ENCODE measurements around the gene SLIT3. TPM values are rescaled to one million over a fixed set of nuclear protein-coding genes. Genes with fewer than 3 reads are reported as not detected.

Gene SLIT3
- total RNA-seq, 2 experiments from 2014 or later, result 1.8 to 2.1 TPM

DNA sequence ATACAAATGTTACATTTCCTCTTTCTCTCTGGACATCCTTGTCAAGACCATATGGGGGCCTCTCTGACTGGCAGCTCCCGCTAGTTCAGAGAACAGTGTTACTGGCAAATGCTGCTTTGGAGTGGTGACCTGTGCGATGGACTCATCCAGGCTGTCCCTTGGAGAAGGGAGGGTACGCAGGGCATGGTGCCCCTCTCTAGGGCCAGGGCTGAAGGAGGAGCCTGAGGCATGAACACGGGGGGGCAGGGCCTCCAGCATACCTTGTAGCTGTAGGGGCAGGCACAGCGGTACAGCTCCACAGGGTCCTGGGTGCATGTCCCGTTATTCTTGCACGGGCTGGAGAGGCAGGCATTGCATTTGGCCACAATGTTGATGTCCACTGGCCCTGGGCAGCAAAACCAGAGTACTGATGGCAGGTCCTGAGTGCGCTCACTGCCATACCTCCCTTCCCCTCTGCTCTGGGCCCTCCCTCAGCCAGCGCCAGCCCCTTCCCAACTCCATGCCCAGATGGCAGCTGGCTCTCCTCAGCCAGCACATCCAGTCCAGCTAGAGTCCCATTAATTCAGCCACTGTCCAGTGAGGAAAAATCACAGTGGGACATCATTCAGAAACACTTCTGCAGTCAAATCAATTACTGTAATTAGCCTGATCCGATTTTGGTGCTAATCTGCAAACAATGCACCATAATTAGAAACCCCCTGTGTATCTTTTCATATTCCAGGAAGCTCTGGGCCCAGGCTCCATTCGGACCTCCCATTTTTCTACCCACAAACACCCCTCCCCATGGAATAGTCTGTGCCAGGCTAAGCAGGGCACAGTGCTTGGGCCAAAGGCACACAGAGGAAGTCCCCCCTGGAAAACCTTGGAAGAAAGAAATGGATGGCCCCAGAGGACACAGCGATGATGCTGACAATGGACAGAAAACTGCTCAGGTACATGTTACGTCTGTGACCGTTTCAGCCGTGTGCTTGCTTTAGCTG lies 592.9 kb downstream of the SLIT3 start:
- Mint-ChIP-seq H3K27me3 (peaks cover 1% of the 10 kb centered on the region), H3K27ac (no peak overlapping the region), H3K4me3 (no peak overlapping the region), H3K36me3 (no peaks in the 10 kb centered on the region), H3K4me1 (ENCODE audit: low read depth) (no peaks in the 10 kb centered on the region), H3K9me3 (no peaks in the 10 kb centered on the region)
- no peak for DNase-seq
- CTCF ChIA-PET, result interaction anchor here (1.0 to 2.6 kb wide), 3 partner anchors 10 to 280 kb away, joined by 3 to 8 read pairs (median 3); no protein-coding TSS in a partner anchor
- intact Hi-C loops (cut with micrococcal nuclease), result loop anchor here (10.0 kb wide), 1 partner anchor 237 kb away; no protein-coding TSS in a partner anchor
- POLR2A ChIA-PET, result no interaction called here

DNA sequence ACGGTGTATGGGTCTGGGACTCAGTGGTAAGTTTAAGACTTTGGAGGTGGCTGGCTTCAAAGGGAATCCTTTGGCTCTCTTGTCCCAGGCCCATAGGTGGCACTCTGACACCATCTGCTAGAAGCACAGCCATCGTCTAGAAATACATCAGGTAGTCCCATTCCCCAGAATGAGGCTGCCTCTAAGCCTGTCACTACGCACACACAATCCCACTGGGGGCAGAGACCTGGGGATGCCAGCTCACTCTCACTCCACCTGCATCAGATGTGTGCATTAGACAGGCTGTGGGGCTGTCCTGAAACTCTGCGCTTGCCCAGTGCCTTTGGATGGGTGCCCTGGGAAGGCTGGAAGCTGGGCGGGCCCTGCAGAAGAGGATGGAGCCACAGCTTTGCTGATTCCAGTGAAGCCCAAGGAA lies 594.3 kb downstream of the SLIT3 start:
- intact Hi-C loops (cut with micrococcal nuclease), result loop anchor here (1.0 to 10.0 kb wide), 2 partner anchors 238 to 596 kb away; no protein-coding TSS in a partner anchor

DNA sequence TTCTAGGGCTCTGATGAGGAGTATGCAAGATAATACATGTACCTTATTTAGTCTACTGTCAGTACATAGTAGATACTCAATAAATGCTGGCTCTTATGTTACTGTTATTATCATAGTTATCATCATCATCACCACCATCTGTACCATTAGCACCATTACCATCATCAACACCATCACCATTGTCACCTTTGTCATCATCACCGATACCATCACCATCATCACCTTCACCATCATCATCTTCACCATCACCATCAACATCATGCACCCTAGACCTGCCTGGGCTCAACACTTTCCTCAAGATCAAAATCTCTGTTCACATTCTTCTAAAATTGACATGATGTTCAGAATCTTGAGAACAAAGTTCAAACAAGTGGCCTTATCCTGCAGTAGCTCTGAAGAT lies 595.6 kb downstream of the SLIT3 start:
- peaks cover 1% of the 10 kb centered on the region for H3K27me3 Mint-ChIP-seq
- ChIA-PET POLR2A (no interaction called here), CTCF (interaction anchor here (1.2 to 2.6 kb wide), 3 partner anchors 43 to 241 kb away, joined by 3 to 8 read pairs (median 3); no protein-coding TSS in a partner anchor)
- no peaks in the 10 kb centered on the region for H3K4me1 Mint-ChIP-seq (ENCODE audit: low read depth)
- H3K36me3 Mint-ChIP-seq, result no peaks in the 10 kb centered on the region
- no peaks in the 10 kb centered on the region for H3K9me3 Mint-ChIP-seq
- no peak overlapping the region for H3K27ac Mint-ChIP-seq
- DNase-seq, result no peak
- H3K4me3 Mint-ChIP-seq, result no peak overlapping the region
- intact Hi-C loops (cut with micrococcal nuclease), result loop anchor here (10.0 kb wide), 1 partner anchor 239 kb away; no protein-coding TSS in a partner anchor

More for the DNA sequence above, 594.3 kb downstream of the SLIT3 start:
- H3K9me3 Mint-ChIP-seq, result no peaks in the 10 kb centered on the region
- no peaks in the 10 kb centered on the region for H3K4me1 Mint-ChIP-seq (ENCODE audit: low read depth)
- H3K4me3 Mint-ChIP-seq, result no peak overlapping the region
- ChIA-PET CTCF (interaction anchor here (0.6 to 2.6 kb wide), 9 partner anchors 9 to 874 kb away, joined by 3 to 8 read pairs (median 4); no protein-coding TSS in a partner anchor), POLR2A (no interaction called here)
- H3K27ac Mint-ChIP-seq, result no peak overlapping the region
- H3K36me3 Mint-ChIP-seq, result no peaks in the 10 kb centered on the region
- DNase-seq, result peak; percentile 49
- peaks cover 1% of the 10 kb centered on the region for H3K27me3 Mint-ChIP-seq

DNA sequence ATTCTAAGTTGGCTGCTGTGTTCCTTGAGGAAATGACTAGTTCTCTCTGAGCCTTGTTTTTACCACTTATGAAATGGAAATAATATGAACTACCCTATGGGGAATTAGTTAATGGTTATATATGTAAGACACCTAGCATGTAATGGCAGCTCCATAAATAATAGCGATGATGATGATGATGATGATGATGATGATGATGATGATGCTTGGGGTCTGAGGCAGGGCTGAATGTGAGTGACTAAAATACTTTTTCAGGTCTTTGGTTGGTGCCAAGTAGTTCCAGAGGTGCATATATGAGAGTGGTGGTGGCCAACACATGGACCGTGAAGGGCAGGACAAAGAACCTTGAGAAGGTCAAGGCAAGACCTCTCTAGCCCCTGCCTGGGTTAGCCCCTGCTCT lies 598.4 kb downstream of the SLIT3 start:
- H3K9me3 Mint-ChIP-seq, result no peaks in the 10 kb centered on the region
- no peaks in the 10 kb centered on the region for H3K4me1 Mint-ChIP-seq (ENCODE audit: low read depth)
- no peaks in the 10 kb centered on the region for H3K36me3 Mint-ChIP-seq
- no peak for DNase-seq
- H3K4me3 Mint-ChIP-seq, result no peak overlapping the region
- CTCF ChIA-PET, result no interaction called here
- intact Hi-C loops (cut with micrococcal nuclease), result loop anchor here (10.0 kb wide), 1 partner anchor 242 kb away; no protein-coding TSS in a partner anchor
- no peak overlapping the region for H3K27ac Mint-ChIP-seq
- H3K27me3 Mint-ChIP-seq, result peaks cover 1% of the 10 kb centered on the region
- POLR2A ChIA-PET, result no interaction called here

DNA sequence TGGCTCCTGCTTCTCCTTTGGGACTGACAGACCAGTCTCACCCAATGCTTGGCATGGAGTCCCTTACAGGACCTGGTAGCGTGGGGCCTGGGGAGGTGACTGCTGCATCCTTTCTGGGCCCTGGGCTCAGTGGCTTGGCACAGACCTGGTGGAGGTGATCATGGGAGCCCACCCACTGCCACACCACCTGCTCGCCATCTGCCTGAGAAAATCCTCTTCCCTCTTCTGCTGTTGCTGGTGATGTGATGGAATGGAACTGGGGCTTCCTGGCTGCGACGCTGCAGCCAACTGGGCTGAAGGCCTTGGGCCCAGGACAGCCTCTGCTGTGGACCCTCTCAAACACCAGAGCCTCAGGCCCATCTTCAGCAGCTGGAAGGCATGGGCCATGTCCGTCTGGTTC lies 599.3 kb downstream of the SLIT3 start:
- DNase-seq, result no peak
- H3K27me3 Mint-ChIP-seq, result peaks cover 4% of the 10 kb centered on the region
- ChIA-PET CTCF (no interaction called here), POLR2A (no interaction called here)
- H3K4me3 Mint-ChIP-seq, result no peak overlapping the region
- intact Hi-C loops (cut with micrococcal nuclease), result loop anchor here (10.0 kb wide), 1 partner anchor 243 kb away; no protein-coding TSS in a partner anchor
- H3K27ac Mint-ChIP-seq, result no peak overlapping the region
- no peaks in the 10 kb centered on the region for H3K36me3 Mint-ChIP-seq
- no peaks in the 10 kb centered on the region for H3K9me3 Mint-ChIP-seq
- no peaks in the 10 kb centered on the region for H3K4me1 Mint-ChIP-seq (ENCODE audit: low read depth)

DNA sequence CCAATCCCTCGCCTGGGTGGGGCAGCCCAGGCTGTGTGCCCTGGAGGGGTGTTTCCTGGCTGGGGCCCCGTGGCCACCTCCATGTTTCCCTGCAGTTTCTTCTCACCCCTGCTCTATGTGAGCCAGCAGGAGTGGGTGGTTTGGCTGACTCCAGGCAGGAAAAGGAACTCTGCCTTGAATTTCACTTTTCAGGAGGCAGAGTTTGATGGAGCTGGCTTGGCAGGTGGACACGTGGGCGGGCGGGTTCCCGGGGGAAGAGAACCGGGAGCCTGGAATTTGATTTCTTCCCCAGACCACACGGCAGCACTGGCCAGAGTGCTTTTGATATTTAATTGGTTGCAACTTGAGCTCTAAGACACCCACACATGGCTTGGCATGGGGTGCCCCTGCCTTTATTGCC lies 601.9 kb downstream of the SLIT3 start:
- no peaks in the 10 kb centered on the region for H3K4me1 Mint-ChIP-seq (ENCODE audit: low read depth)
- H3K9me3 Mint-ChIP-seq, result no peaks in the 10 kb centered on the region
- DNase-seq, result no peak
- H3K36me3 Mint-ChIP-seq, result no peaks in the 10 kb centered on the region
- CTCF ChIA-PET, result no interaction called here
- H3K27me3 Mint-ChIP-seq, result peaks cover 3% of the 10 kb centered on the region
- H3K27ac Mint-ChIP-seq, result no peak overlapping the region
- no peak overlapping the region for H3K4me3 Mint-ChIP-seq
- intact Hi-C loops (cut with micrococcal nuclease), result no loop called here
- POLR2A ChIA-PET, result no interaction called here

DNA sequence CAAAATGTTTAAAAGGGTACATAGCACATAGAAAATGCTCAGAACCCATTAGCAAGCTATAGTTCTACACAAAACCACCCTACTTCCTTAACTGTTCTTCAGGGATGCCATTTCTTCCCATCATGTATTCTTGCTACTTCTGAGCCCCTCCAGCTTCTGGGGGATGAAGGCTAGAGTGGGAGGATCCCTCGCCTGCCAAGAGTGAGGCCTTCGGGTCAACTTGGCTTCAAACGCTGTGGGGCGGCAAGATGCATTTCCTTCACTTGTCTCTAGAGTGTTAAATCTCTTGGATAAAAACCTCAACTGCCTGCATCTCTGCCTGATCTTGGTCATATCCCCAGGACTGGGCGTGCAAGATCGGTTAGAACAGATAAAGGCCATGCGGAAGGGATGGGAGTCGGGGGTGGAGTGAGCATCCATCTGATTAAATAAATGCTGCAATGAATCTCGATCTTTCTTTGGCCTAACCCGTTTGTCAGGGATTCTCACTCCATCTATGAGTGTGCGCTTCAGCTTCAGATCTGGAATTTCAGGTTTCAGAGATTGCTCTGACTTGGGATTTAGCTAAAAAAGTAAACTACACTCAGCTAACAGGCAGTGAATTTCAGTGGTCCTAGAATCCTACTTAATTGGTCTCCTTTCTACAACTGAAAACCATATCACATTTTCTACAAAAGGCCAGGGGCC lies 603.8 kb downstream of the SLIT3 start:
- Mint-ChIP-seq H3K4me3 (no peak overlapping the region), H3K27me3 (peaks cover 7% of the 10 kb centered on the region), H3K36me3 (no peaks in the 10 kb centered on the region), H3K4me1 (ENCODE audit: low read depth) (no peaks in the 10 kb centered on the region), H3K27ac (no peak overlapping the region), H3K9me3 (no peaks in the 10 kb centered on the region)
- CTCF ChIA-PET, result interaction anchor here (0.6 kb wide), 1 partner anchor 10 kb away, joined by 3 read pairs; no protein-coding TSS in a partner anchor
- POLR2A ChIA-PET, result no interaction called here
- intact Hi-C loops (cut with micrococcal nuclease), result no loop called here
- no peak for DNase-seq

DNA sequence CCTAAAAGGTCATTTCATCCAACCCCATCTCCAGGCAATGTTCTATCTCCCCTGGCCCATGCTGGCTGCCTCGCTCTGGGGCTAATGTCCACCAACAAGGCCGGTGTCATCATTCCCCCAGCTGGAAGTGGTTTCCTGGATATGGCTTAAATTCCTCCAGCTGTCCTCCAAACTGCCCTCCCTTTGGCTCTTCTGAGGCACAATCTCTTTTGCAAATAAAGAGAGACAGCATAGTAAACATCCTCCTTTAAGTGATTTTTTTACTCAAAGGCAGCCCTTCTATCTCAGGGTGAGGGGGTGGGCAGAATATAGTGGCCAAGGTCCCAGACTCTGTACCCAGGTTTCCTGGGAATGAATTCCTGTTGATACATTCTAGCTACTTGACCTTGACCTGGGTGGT lies 604.3 kb downstream of the SLIT3 start:
- no peak overlapping the region for H3K27ac Mint-ChIP-seq
- ChIA-PET CTCF (no interaction called here), POLR2A (no interaction called here)
- no peaks in the 10 kb centered on the region for H3K36me3 Mint-ChIP-seq
- no peak overlapping the region for H3K4me3 Mint-ChIP-seq
- intact Hi-C loops (cut with micrococcal nuclease), result no loop called here
- no peaks in the 10 kb centered on the region for H3K9me3 Mint-ChIP-seq
- peaks cover 7% of the 10 kb centered on the region for H3K27me3 Mint-ChIP-seq
- H3K4me1 Mint-ChIP-seq (ENCODE audit: low read depth), result no peaks in the 10 kb centered on the region
- DNase-seq, result no peak

DNA sequence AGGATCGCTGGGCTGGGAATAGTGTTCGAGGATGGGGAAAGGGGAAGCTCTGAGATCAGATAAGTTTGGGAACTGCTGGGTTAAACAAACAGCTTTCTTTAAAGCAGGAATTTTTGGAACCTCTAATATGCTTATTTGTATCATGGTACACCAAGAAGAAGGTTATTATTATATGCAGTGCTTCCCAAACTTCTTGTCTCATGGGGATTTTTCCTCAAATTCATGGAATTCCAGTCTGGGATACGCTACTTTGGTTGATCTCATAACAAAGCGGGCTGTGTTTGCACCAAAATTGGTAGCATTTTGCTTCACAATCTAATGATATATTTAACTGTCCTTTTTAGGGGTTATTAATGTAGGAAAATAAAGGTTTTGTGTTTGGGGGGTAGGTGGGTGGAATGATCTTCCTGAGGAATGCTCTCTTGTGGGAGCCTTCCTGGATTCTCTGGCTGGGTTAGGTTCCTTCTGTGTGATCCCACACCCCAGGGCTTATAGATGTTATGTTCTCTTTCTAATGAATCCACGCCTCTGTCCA lies 605.6 kb downstream of the SLIT3 start:
- no peak for DNase-seq
- no peak overlapping the region for H3K4me3 Mint-ChIP-seq
- H3K4me1 Mint-ChIP-seq (ENCODE audit: low read depth), result no peaks in the 10 kb centered on the region
- H3K36me3 Mint-ChIP-seq, result no peaks in the 10 kb centered on the region
- POLR2A ChIA-PET, result no interaction called here
- H3K27ac Mint-ChIP-seq, result no peak overlapping the region
- CTCF ChIA-PET, result no interaction called here
- intact Hi-C loops (cut with micrococcal nuclease), result no loop called here
- no peaks in the 10 kb centered on the region for H3K9me3 Mint-ChIP-seq
- peaks cover 7% of the 10 kb centered on the region for H3K27me3 Mint-ChIP-seq

DNA sequence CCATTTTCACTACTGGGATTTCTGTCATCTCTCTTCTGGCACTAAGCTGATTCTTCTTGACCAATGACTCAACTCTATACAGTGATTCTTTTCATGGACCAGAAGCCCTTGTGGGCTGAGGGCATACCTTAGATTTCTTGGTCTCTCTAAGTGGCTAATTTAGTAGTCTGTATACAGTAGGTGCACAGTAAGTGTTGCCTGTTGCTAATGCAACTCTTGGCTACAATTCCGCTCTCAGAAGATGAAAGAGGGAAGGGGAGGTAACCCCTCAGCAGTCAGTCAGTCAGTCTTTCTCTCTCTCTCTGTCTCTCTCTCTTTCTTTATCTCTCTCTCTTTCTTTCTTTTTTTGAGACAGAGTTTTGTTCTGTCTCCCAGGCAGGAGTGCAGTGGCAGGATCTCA lies 606.6 kb downstream of the SLIT3 start:
- intact Hi-C loops (cut with micrococcal nuclease), result no loop called here
- DNase-seq, result no peak
- ChIA-PET POLR2A (no interaction called here), CTCF (interaction anchor here (0.8 kb wide), 1 partner anchor 13 kb away, joined by 3 read pairs; no protein-coding TSS in a partner anchor)
- H3K4me1 Mint-ChIP-seq (ENCODE audit: low read depth), result no peaks in the 10 kb centered on the region
- H3K27ac Mint-ChIP-seq, result no peak overlapping the region
- peaks cover 7% of the 10 kb centered on the region for H3K27me3 Mint-ChIP-seq
- H3K36me3 Mint-ChIP-seq, result no peaks in the 10 kb centered on the region
- H3K9me3 Mint-ChIP-seq, result no peaks in the 10 kb centered on the region
- no peak overlapping the region for H3K4me3 Mint-ChIP-seq

DNA sequence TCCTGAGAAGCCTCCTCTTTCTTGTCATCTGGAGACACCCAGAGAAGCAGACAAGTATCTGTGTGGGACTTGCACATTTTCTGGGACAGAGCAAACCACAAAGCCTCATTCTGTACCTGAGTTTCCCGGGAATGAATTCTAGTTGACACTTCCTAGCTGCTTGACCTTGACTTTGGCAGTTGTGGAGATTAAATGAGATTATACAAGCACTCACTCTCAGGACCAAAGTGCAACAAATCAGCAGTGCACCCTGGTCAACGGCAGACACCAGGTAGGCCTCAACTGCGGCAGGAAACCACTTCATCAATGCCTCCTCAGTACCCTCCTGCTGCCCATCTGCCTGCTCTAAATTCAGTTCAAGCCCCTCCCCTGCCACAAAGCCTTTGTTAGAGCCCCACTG lies 607.1 kb downstream of the SLIT3 start:
- CTCF ChIA-PET, result no interaction called here
- H3K9me3 Mint-ChIP-seq, result no peaks in the 10 kb centered on the region
- H3K36me3 Mint-ChIP-seq, result no peaks in the 10 kb centered on the region
- H3K4me3 Mint-ChIP-seq, result no peak overlapping the region
- DNase-seq, result no peak
- POLR2A ChIA-PET, result no interaction called here
- no peaks in the 10 kb centered on the region for H3K4me1 Mint-ChIP-seq (ENCODE audit: low read depth)
- H3K27ac Mint-ChIP-seq, result no peak overlapping the region
- peaks cover 7% of the 10 kb centered on the region for H3K27me3 Mint-ChIP-seq
- intact Hi-C loops (cut with micrococcal nuclease), result no loop called here

DNA sequence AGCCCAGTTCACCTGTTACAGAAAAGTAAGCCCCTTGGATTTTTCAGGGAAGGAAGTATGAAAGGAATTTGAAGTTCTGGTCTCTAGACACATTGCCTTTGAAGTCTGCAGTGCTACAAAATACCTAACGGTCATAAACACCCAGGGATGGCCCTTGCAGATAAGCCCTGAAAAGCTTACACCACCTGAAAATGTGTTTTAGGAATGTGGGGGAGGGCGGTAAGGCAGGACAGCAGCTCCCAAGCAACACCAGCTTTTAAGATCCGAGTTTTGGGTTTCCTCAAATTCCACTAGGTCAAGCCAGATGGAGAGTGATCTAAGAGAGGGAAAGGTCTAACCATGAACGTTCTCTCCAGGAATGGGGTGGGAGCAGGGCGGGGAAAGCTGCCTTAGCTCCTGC lies 607.6 kb downstream of the SLIT3 start:
- Mint-ChIP-seq H3K36me3 (no peaks in the 10 kb centered on the region), H3K27me3 (peaks cover 7% of the 10 kb centered on the region), H3K27ac (no peak overlapping the region), H3K9me3 (no peaks in the 10 kb centered on the region), H3K4me3 (no peak overlapping the region), H3K4me1 (ENCODE audit: low read depth) (no peaks in the 10 kb centered on the region)
- intact Hi-C loops (cut with micrococcal nuclease), result no loop called here
- ChIA-PET POLR2A (no interaction called here), CTCF (no interaction called here)
- no peak for DNase-seq

Measured in activated CD4-positive, alpha-beta memory T cell treated with anti-CD3 and anti-CD28 coated beads for 36 hours (primary cell).